ENCODE results near the gene CYP46A1. TPM values are rescaled to one million over a fixed set of nuclear protein-coding genes. Genes with fewer than 3 reads are reported as not detected.

Gene CYP46A1
- total and polyA plus RNA-seq, 2 experiments from 2014 or later: 0.47 to 1.7 TPM

DNA sequence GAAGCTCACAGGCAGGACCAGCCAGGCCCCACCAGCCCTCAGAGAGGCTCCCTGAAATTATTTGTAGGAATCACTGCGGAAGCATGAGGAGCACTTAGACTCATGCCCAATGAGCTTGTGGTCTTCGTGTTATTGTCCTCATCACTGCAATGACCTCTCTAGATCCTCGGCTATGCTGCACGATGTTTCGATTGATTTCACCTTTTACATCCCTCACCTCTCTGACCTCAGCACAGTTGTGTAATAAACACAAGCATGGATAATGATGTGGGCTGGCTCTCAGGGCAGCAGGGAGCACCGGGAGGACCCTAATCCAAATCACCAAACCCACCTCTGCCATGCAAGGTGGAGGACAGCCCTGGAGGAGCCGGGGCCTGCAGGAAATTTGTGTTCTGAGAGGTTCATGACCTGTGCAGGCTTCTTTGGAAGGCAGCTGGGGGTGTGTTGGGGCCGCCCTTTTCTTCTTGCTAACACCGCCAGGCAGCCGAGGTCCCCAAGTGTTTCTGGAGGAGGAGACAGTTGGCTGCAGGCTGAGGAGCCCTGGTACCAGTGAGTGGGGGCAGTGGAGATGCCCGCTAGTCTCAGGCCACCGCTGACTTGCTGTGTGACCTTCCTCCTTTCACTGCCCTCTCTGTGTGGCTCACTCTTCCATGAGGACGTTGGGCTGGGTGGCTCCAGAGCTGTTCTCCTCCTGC is 79.6 kb downstream of the CYP46A1 start:
- H3K27ac ChIP-seq: no peak overlapping the region
- no peaks in the 10 kb centered on the region for H3K27me3 ChIP-seq
- H3K4me3 ChIP-seq: no peak overlapping the region
- H3K9me2 ChIP-seq (replicated peaks; ENCODE audit: insufficient read depth): no peaks in the 10 kb centered on the region
- H3K9me3 ChIP-seq (ENCODE audit: low read depth): no peaks in the 10 kb centered on the region
- H3K36me3 ChIP-seq (replicated peaks; ENCODE audit: insufficient read depth, low read depth): no peaks in the 10 kb centered on the region
- H2AFZ ChIP-seq: no peak overlapping the region
- no peak overlapping the region for H3K4me2 ChIP-seq
- no peaks in the 10 kb centered on the region for H3K79me2 ChIP-seq
- no peak for DNase-seq (ENCODE audit: low spot score)
- TF ChIP-seq EZH2phosphoT487 (IDR thresholded peaks at IDR 0.05; ENCODE audit: low read depth, severe bottlenecking, unreplicated experiment): no peak
- TF ChIP-seq CTCF (IDR thresholded peaks at IDR 0.05; ENCODE audit: poor library complexity): no peak
- no peak for TF ChIP-seq EZH2 (IDR thresholded peaks at IDR 0.05; ENCODE audit: borderline replicate concordance)
- H4K20me1 ChIP-seq (ENCODE audit: insufficient read depth, poor library complexity, severe bottlenecking): no peaks in the 10 kb centered on the region
- 94% methylated on average over 13 of the region's 13 CpGs for WGBS (ENCODE audit: low lambda C conversion rate, missing lambda C conversion rate)
- H3K4me1 ChIP-seq (ENCODE audit: insufficient read depth): no peaks in the 10 kb centered on the region

GRCh38 chr14:99764222-99764706 is 80.2 kb downstream of the CYP46A1 start:
- no peak overlapping the region for H3K27ac ChIP-seq
- no peaks in the 10 kb centered on the region for H4K20me1 ChIP-seq (ENCODE audit: insufficient read depth, poor library complexity, severe bottlenecking)
- H3K79me2 ChIP-seq: no peaks in the 10 kb centered on the region
- no peak overlapping the region for H2AFZ ChIP-seq
- H3K4me3 ChIP-seq: no peak overlapping the region
- no peaks in the 10 kb centered on the region for H3K9me3 ChIP-seq (ENCODE audit: low read depth)
- no peaks in the 10 kb centered on the region for H3K9me2 ChIP-seq (replicated peaks; ENCODE audit: insufficient read depth)
- TF ChIP-seq CTCF (IDR thresholded peaks at IDR 0.05; ENCODE audit: poor library complexity) (no peak), EZH2phosphoT487 (IDR thresholded peaks at IDR 0.05; ENCODE audit: low read depth, severe bottlenecking, unreplicated experiment) (no peak)
- H3K36me3 ChIP-seq (replicated peaks; ENCODE audit: insufficient read depth, low read depth): no peaks in the 10 kb centered on the region
- no peak overlapping the region for H3K4me2 ChIP-seq
- H3K4me1 ChIP-seq (ENCODE audit: insufficient read depth): no peaks in the 10 kb centered on the region
- 89% methylated on average over 11 of the region's 11 CpGs for WGBS (ENCODE audit: low lambda C conversion rate, missing lambda C conversion rate)
- no peaks in the 10 kb centered on the region for H3K27me3 ChIP-seq
- DNase-seq (ENCODE audit: low spot score): no peak

GRCh38 chr14:99768381-99768780 is 84.3 kb downstream of the CYP46A1 start:
- DNase-seq (ENCODE audit: low spot score): no peak
- TF ChIP-seq EZH2phosphoT487 (IDR thresholded peaks at IDR 0.05; ENCODE audit: low read depth, severe bottlenecking, unreplicated experiment) (no peak), CTCF (IDR thresholded peaks at IDR 0.05; ENCODE audit: poor library complexity) (no peak), EZH2 (IDR thresholded peaks at IDR 0.05; ENCODE audit: borderline replicate concordance) (no peak)
- Histone ChIP-seq H3K27me3 (no peaks in the 10 kb centered on the region), H3K4me1 (ENCODE audit: insufficient read depth) (no peaks in the 10 kb centered on the region), H3K36me3 (replicated peaks; ENCODE audit: insufficient read depth, low read depth) (no peaks in the 10 kb centered on the region), H4K20me1 (ENCODE audit: insufficient read depth, poor library complexity, severe bottlenecking) (no peaks in the 10 kb centered on the region), H3K9me2 (replicated peaks; ENCODE audit: insufficient read depth) (no peaks in the 10 kb centered on the region), H3K4me2 (no peak overlapping the region), H2AFZ (no peak overlapping the region), H3K4me3 (no peak overlapping the region), H3K27ac (no peak overlapping the region), H3K9me3 (ENCODE audit: low read depth) (no peaks in the 10 kb centered on the region), H3K79me2 (no peaks in the 10 kb centered on the region)
- 84% methylated on average over 6 of the region's 6 CpGs for WGBS (ENCODE audit: low lambda C conversion rate, missing lambda C conversion rate)

All from hepatocyte (in vitro differentiated cells).